Activated CD8-positive, alpha-beta T cell treated with anti-CD3 and anti-CD28 coated beads, Interleukin-2, amount 10 ng/mL, durations not matched to agents 7 days and 5 days (primary cell): ENCODE data around the gene MAP2K4. TPM values are rescaled to one million over a fixed set of nuclear protein-coding genes. Genes with fewer than 3 reads are reported as not detected.

ENCODE experiments used
- ATAC-seq: fragments of 150-1000 bp; cut with Tn5 transposase; one replicate; pipeline ENCODE4 v1.10.0; 2021; ENCODE audit warnings: moderate library complexity
- CTCF ChIA-PET: fragments of 350-600 bp; sonication (Branson Sonifier 250); formaldehyde crosslinking; loops from one replicate; lab custom pipeline; 2021; ENCODE audit warnings: antibody characterized with exemption; lab: Charles Lee
- POLR2A ChIA-PET: fragments of 350-600 bp; sonication (Branson Sonifier 250); formaldehyde crosslinking; loops from one replicate; lab custom pipeline; 2021; ENCODE audit warnings: antibody characterized with exemption; lab: Charles Lee
- DNase-seq: peaks from one replicate; pipeline ENCODE4 v3.0.0-alpha.2; 2020
- H3K27ac Mint-ChIP-seq: one replicate; pipeline ENCODE4 v1.8.0; 2021; ENCODE audit warnings: mild to moderate bottlenecking, mixed read lengths
- H3K27me3 Mint-ChIP-seq: one replicate; pipeline ENCODE4 v1.8.0; 2021; ENCODE audit warnings: low read depth, mixed read lengths
- H3K36me3 Mint-ChIP-seq: one replicate; pipeline ENCODE4 v1.8.0; 2021; ENCODE audit warnings: low read depth, mixed read lengths
- H3K4me1 Mint-ChIP-seq: one replicate; pipeline ENCODE4 v1.8.0; 2021; ENCODE audit warnings: low read depth, mixed read lengths
- H3K4me3 Mint-ChIP-seq: one replicate; pipeline ENCODE4 v1.8.0; 2021; ENCODE audit warnings: mild to moderate bottlenecking, mixed read lengths
- H3K9me3 Mint-ChIP-seq: one replicate; pipeline ENCODE4 v1.8.0; 2022; ENCODE audit warnings: mixed read lengths; ENCODE audit not compliant: insufficient read depth
- total RNA-seq, 2 experiments: library from RNA; stranded (reverse); gene quantifications; one replicate each; pipeline ENCODE4 v1.2.3, GENCODE V29; 2021

Gene MAP2K4
- total RNA-seq, 2 experiments from 2014 or later: 43.2 to 45.3 TPM

- ChIA-PET CTCF (no interaction called here), POLR2A (no interaction called here)
- Mint-ChIP-seq H3K4me3 (no peak overlapping the region), H3K9me3 (no peaks in the 10 kb centered on the region), H3K27me3 (no peaks in the 10 kb centered on the region), H3K4me1 (peaks cover 16% of the 10 kb centered on the region), H3K36me3 (peaks cover 36% of the 10 kb centered on the region), H3K27ac (no peak overlapping the region)
- ATAC-seq (no peak), DNase-seq (no peak)
Observed at GRCh38 chr17:12089809-12090384, 69.2 kb downstream of the MAP2K4 start.

DNA sequence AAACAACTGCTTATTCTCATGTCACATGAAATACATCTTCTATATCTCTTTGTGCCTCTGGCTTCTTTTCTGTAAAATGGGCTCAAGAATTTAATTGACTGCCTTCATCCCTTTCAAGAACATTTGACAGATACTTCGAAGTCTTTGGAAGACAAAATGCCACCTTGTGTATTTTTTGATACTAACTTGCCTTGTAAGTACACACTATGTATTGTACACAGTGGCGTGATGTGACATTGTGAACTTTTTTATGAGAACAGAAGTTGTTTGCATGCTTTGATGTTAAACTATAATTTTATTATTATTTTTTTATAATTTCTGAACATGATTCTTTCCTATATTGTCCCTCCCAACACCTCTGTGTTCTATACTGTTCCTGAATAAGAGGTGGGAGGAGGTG lies 73.7 kb downstream of the MAP2K4 start:
- ATAC-seq (no peak), DNase-seq (no peak)
- Mint-ChIP-seq H3K27ac (no peak overlapping the region), H3K4me3 (no peak overlapping the region), H3K9me3 (no peaks in the 10 kb centered on the region), H3K27me3 (no peaks in the 10 kb centered on the region), H3K36me3 (peaks cover 33% of the 10 kb centered on the region), H3K4me1 (peaks cover 7% of the 10 kb centered on the region)
- ChIA-PET POLR2A (no interaction called here), CTCF (no interaction called here)

GRCh38 chr17:12095522-12095921 lies 74.8 kb downstream of the MAP2K4 start:
- no peak overlapping the region for H3K27ac Mint-ChIP-seq
- no peak for ATAC-seq
- H3K9me3 Mint-ChIP-seq: no peaks in the 10 kb centered on the region
- ChIA-PET CTCF (no interaction called here), POLR2A (no interaction called here)
- H3K4me1 Mint-ChIP-seq: no peaks in the 10 kb centered on the region
- no peak for DNase-seq
- peaks cover 35% of the 10 kb centered on the region for H3K36me3 Mint-ChIP-seq
- H3K4me3 Mint-ChIP-seq: no peak overlapping the region
- no peaks in the 10 kb centered on the region for H3K27me3 Mint-ChIP-seq

DNA sequence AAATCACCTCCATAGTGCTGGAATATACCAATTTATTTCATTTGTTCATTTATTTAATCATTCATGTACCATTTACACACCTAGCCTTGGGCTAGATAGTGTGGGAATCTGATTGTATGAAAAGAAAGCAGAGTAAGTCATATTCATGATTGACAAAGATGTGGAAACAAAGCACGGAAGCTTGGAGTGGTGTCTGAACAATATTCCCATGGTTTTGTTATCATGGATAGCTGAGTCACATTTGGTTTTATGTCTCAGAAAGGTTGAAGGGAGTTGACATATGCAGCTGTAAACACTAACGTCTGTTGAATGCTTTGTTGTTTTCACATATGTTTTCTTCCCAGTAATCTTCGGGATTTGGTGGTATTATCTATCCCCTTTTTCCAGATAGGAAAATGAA lies 76.6 kb downstream of the MAP2K4 start:
- POLR2A ChIA-PET: interaction anchor here (1.0 kb wide), 1 partner anchor 100 kb away, joined by 3 read pairs; the partner anchor contains the start of gene ZNF18
- Mint-ChIP-seq H3K4me3 (no peak overlapping the region), H3K9me3 (no peaks in the 10 kb centered on the region), H3K27ac (no peak overlapping the region), H3K27me3 (no peaks in the 10 kb centered on the region), H3K4me1 (no peaks in the 10 kb centered on the region), H3K36me3 (peaks cover 38% of the 10 kb centered on the region)
- CTCF ChIA-PET: no interaction called here
- ATAC-seq (no peak), DNase-seq (no peak)

DNA sequence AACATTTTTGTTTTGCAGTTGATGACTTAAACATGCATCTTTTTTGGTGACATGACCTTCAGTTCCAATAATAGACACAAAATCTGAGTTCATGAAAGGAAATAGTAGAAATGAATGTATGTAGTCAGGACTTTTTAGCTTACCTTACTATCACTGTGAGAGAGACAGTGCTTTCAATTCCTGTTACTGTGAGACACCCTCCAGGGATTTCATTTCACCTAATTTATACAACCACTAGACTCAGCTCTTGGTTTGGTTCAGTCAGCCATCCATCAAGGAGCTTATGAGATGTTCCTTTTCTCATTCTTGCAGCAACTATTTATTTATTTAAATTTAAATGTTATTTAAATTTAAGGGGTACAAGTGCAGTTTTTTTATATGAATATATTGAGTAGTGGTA lies 77.9 kb downstream of the MAP2K4 start:
- H3K36me3 Mint-ChIP-seq: peaks cover 38% of the 10 kb centered on the region
- H3K9me3 Mint-ChIP-seq: no peaks in the 10 kb centered on the region
- CTCF ChIA-PET: interaction anchor here (1.6 kb wide), 1 partner anchor 10 kb away, joined by 5 read pairs; no protein-coding TSS in a partner anchor
- POLR2A ChIA-PET: no interaction called here
- DNase-seq (no peak), ATAC-seq (no peak)
- H3K4me1 Mint-ChIP-seq: no peaks in the 10 kb centered on the region
- H3K27ac Mint-ChIP-seq: no peak overlapping the region
- H3K27me3 Mint-ChIP-seq: no peaks in the 10 kb centered on the region
- no peak overlapping the region for H3K4me3 Mint-ChIP-seq

DNA sequence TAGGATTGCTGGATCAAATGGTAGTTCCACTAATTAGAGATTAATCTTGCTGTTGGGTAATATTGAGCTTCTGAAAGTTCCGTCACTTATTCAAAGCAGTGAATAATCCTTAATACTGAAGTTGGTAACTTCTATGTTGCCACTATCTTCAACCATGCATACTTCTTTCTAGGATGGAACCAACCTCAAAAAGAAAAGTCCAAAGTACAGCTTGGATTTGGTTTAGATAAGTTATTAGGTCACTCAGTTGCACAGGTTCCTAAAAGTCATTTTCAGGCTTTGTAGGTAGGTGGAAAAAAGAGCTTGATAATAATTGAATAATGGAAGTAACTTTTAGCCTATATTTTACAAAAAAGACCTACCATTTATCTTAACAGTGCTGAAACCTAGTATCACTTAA lies 78.7 kb downstream of the MAP2K4 start:
- Mint-ChIP-seq H3K9me3 (no peaks in the 10 kb centered on the region), H3K4me3 (no peak overlapping the region), H3K27me3 (no peaks in the 10 kb centered on the region), H3K27ac (no peak overlapping the region), H3K4me1 (no peaks in the 10 kb centered on the region), H3K36me3 (peaks cover 38% of the 10 kb centered on the region)
- no peak for DNase-seq
- POLR2A ChIA-PET: no interaction called here
- CTCF ChIA-PET: interaction anchor here (0.9 to 1.6 kb wide), 2 partner anchors 9 to 81 kb away, joined by 3 to 5 read pairs; no protein-coding TSS in a partner anchor
- ATAC-seq: no peak

DNA sequence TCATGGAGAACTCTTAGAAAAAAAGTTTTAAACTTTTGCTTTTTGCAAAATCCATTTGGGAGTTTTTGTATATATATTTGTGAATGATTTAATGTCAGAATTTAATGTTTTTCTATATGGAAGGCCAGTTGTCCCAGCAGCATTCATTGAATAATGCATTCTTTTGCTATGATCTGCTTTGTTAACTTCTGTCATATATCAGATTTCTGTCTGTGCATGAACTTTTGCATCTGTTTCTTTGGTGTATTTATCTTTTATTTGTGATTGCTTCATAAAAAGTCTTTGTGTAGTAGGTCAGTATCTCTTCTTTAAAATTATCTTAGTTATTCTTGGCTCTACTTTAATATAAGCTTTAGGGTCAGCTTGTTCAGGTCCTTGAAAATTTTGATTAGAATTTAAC lies 84.2 kb downstream of the MAP2K4 start:
- ChIA-PET CTCF (no interaction called here), POLR2A (no interaction called here)
- H3K27ac Mint-ChIP-seq: no peak overlapping the region
- ATAC-seq (no peak), DNase-seq (no peak)
- peaks cover 18% of the 10 kb centered on the region for H3K36me3 Mint-ChIP-seq
- no peaks in the 10 kb centered on the region for H3K4me1 Mint-ChIP-seq
- no peaks in the 10 kb centered on the region for H3K9me3 Mint-ChIP-seq
- H3K4me3 Mint-ChIP-seq: no peak overlapping the region
- H3K27me3 Mint-ChIP-seq: no peaks in the 10 kb centered on the region

DNA sequence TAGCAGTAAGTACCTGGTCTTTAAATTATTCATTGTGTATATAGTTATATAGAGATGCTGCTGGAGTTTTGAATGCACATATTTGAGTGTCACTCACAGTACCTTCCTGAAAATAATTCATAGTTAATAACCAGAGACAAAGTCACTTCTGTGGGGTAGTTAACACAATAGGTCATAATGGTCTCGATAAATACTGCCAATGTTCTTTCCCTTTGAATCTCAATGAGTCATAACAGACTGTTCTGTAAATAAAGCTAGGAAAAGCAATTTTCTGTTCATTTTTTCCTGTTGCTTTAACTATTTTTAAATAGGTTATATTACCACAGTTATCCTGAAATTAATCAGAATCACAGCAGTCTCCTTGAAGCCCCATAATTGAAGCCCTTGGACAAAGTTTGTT lies 87.2 kb downstream of the MAP2K4 start:
- H3K36me3 Mint-ChIP-seq: peaks cover 22% of the 10 kb centered on the region
- H3K27ac Mint-ChIP-seq: no peak overlapping the region
- ATAC-seq: no peak
- H3K4me1 Mint-ChIP-seq: no peaks in the 10 kb centered on the region
- H3K4me3 Mint-ChIP-seq: no peak overlapping the region
- no peaks in the 10 kb centered on the region for H3K27me3 Mint-ChIP-seq
- POLR2A ChIA-PET: no interaction called here
- CTCF ChIA-PET: interaction anchor here (2.0 kb wide), 1 partner anchor 9 kb away, joined by 5 read pairs; no protein-coding TSS in a partner anchor
- DNase-seq: no peak
- no peaks in the 10 kb centered on the region for H3K9me3 Mint-ChIP-seq

- CTCF ChIA-PET: no interaction called here
- Mint-ChIP-seq H3K27me3 (no peaks in the 10 kb centered on the region), H3K9me3 (no peaks in the 10 kb centered on the region), H3K27ac (no peak overlapping the region), H3K4me3 (no peak overlapping the region), H3K36me3 (peaks cover 47% of the 10 kb centered on the region), H3K4me1 (no peaks in the 10 kb centered on the region)
- ATAC-seq: no peak
- no peak for DNase-seq
- POLR2A ChIA-PET: no interaction called here
Observed at GRCh38 chr17:12110906-12111305, 90.2 kb downstream of the MAP2K4 start.

GRCh38 chr17:12113156-12113555 lies 92.5 kb downstream of the MAP2K4 start:
- Mint-ChIP-seq H3K4me3 (no peak overlapping the region), H3K4me1 (no peaks in the 10 kb centered on the region), H3K9me3 (no peaks in the 10 kb centered on the region), H3K27me3 (no peaks in the 10 kb centered on the region), H3K36me3 (peaks cover 62% of the 10 kb centered on the region), H3K27ac (no peak overlapping the region)
- CTCF ChIA-PET: no interaction called here
- no peak for DNase-seq
- POLR2A ChIA-PET: no interaction called here
- ATAC-seq: no peak

DNA sequence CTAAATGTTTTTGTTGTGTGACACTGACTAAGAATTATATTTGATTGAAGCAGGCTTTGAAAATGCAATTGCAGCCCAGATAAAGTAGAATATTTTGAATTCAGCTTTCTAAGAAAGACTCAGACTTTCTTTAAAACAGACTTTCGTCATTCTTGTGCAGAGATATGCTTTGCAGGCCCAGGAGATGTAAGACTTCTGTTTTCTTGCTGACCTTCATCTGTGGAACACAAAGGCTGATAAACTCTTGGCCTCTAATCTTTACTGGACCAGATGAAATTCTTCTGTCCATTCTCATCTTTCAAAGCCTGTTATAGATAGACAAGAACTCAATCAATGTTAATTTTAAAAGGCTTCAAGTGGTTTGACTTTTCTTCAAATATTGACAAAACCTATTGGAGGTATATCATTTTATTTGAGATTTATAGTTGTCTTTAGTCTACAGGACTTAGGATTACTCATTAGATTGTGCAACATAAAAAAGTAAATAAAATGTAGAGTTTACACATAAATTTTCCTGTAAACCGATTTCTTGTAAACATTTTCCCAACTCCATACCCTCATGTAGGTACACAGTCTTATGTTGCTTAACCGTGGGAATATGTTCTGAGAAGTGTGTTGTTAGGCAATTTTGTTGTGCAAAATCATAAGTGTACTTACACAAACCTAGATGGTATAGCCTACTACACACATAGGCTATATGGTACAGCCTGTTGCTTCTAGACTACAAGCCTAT lies 94.2 kb downstream of the MAP2K4 start:
- Mint-ChIP-seq H3K4me3 (no peak overlapping the region), H3K9me3 (no peaks in the 10 kb centered on the region), H3K36me3 (peaks cover 68% of the 10 kb centered on the region), H3K4me1 (no peaks in the 10 kb centered on the region), H3K27me3 (no peaks in the 10 kb centered on the region), H3K27ac (no peak overlapping the region)
- ChIA-PET CTCF (no interaction called here), POLR2A (no interaction called here)
- ATAC-seq (no peak), DNase-seq (no peak)

DNA sequence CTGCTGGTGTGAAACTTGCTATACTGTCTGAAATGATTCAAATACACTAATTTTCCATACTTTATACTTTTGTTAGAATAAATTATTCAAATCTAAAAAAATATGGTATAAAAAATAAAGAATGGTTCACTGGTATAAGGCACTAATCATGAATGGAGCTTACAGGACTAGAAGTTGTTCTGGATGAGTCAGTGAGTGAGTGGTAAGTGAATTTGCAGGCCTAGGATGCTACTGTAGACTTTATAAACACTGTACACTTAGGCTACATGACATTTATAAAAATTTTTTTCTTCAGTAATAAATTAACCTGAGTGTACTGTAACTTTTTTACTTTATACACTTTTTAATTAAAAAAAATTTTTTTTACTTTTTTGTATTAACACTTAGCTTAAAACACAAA lies 95.5 kb downstream of the MAP2K4 start:
- ChIA-PET CTCF (no interaction called here), POLR2A (no interaction called here)
- H3K9me3 Mint-ChIP-seq: no peaks in the 10 kb centered on the region
- peaks cover 62% of the 10 kb centered on the region for H3K36me3 Mint-ChIP-seq
- no peak overlapping the region for H3K27ac Mint-ChIP-seq
- no peaks in the 10 kb centered on the region for H3K4me1 Mint-ChIP-seq
- H3K4me3 Mint-ChIP-seq: no peak overlapping the region
- no peaks in the 10 kb centered on the region for H3K27me3 Mint-ChIP-seq
- ATAC-seq (no peak), DNase-seq (no peak)
